Measurements from ENCODE around the gene PNO1. TPM values are rescaled to one million over a fixed set of nuclear protein-coding genes. Genes with fewer than 3 reads are reported as not detected.

PNO1 gene
- total RNA-seq, 2 donors from 2014 or later: 6.0 to 9.9 TPM

- no peak overlapping the region for H3K9ac ChIP-seq (ENCODE audit: low read depth in 2 of 2, low read length in 2 of 2)
- H3K27me3 ChIP-seq: no peaks in the 10 kb centered on the region
- peaks cover 5% of the 10 kb centered on the region for H3K4me1 ChIP-seq
- intact Hi-C loops (cut with DNase I): no loop called here
- H3K36me3 ChIP-seq: no peaks in the 10 kb centered on the region
- H3K27ac ChIP-seq: no peak overlapping the region
- no peak overlapping the region for H3K4me3 ChIP-seq
- TF ChIP-seq CTCF (IDR thresholded peaks at IDR 0.05): no peak
- DNase-seq: no peak
- no peaks in the 10 kb centered on the region for H3K9me3 ChIP-seq
Observed at GRCh38 chr2:68188831-68189230, 31.1 kb downstream of the PNO1 start.

- intact Hi-C loops (cut with DNase I): loop anchor here (10.0 kb wide), 1 partner anchor 55 kb away; no protein-coding TSS in a partner anchor
- H3K27me3 ChIP-seq: no peaks in the 10 kb centered on the region
- TF ChIP-seq CTCF (IDR thresholded peaks at IDR 0.05): no peak
- no peak for DNase-seq
- no peak overlapping the region for H3K27ac ChIP-seq
- no peak overlapping the region for H3K4me3 ChIP-seq
- peaks cover 5% of the 10 kb centered on the region for H3K4me1 ChIP-seq
- H3K9ac ChIP-seq (ENCODE audit: low read depth in 2 of 2, low read length in 2 of 2): no peak overlapping the region
- H3K9me3 ChIP-seq: no peaks in the 10 kb centered on the region
- H3K36me3 ChIP-seq: no peaks in the 10 kb centered on the region
Observed at GRCh38 chr2:68189991-68190784, 32.5 kb downstream of the PNO1 start.

- Histone ChIP-seq H3K27me3 (no peaks in the 10 kb centered on the region), H3K36me3 (no peaks in the 10 kb centered on the region), H3K9me3 (no peaks in the 10 kb centered on the region), H3K9ac (ENCODE audit: low read depth in 2 of 2, low read length in 2 of 2) (no peak overlapping the region), H3K4me1 (peaks cover 5% of the 10 kb centered on the region), H3K4me3 (no peak overlapping the region), H3K27ac (no peak overlapping the region)
- no peak for TF ChIP-seq CTCF (IDR thresholded peaks at IDR 0.05)
- intact Hi-C loops (cut with DNase I): loop anchor here (10.0 kb wide), 1 partner anchor 54 kb away; no protein-coding TSS in a partner anchor
- no peak for DNase-seq
Observed at GRCh38 chr2:68190991-68191731, 33.5 kb downstream of the PNO1 start.

DNA sequence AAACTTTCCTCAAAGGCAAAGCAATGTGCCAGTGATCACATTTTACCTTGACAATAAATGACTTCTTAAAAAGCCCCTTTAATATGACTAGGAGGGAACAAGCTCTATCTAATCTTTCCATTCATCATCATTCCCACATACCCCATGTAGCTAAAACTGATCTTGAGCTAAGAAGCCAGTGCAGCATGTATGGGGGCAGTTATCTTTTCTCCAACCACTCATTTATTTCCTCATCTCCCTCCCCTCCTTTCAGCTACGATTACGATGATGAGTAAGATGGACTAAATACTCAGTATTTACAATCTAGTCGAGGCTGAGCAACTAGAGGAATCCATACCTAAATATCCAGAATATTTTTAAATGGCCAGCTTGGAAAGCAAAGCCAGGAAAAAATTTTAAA, 35.5 kb downstream of the PNO1 start:
- Histone ChIP-seq H3K4me3 (no peak overlapping the region), H3K36me3 (no peaks in the 10 kb centered on the region), H3K9me3 (no peaks in the 10 kb centered on the region), H3K4me1 (peaks cover 5% of the 10 kb centered on the region), H3K27me3 (no peaks in the 10 kb centered on the region), H3K9ac (ENCODE audit: low read depth in 2 of 2, low read length in 2 of 2) (no peak overlapping the region), H3K27ac (no peak overlapping the region)
- intact Hi-C loops (cut with DNase I): loop anchor here (10.0 kb wide), 1 partner anchor 52 kb away; no protein-coding TSS in a partner anchor
- no peak for TF ChIP-seq CTCF (IDR thresholded peaks at IDR 0.05)
- no peak for DNase-seq

GRCh38 chr2:68193787-68194372, 36.2 kb downstream of the PNO1 start:
- Histone ChIP-seq H3K36me3 (no peaks in the 10 kb centered on the region), H3K27ac (no peak overlapping the region), H3K4me3 (no peak overlapping the region), H3K9me3 (no peaks in the 10 kb centered on the region), H3K9ac (ENCODE audit: low read depth in 2 of 2, low read length in 2 of 2) (no peak overlapping the region), H3K4me1 (peaks cover 5% of the 10 kb centered on the region), H3K27me3 (no peaks in the 10 kb centered on the region)
- intact Hi-C loops (cut with DNase I): loop anchor here (10.0 kb wide), 1 partner anchor 51 kb away; no protein-coding TSS in a partner anchor
- no peak for DNase-seq
- TF ChIP-seq CTCF (IDR thresholded peaks at IDR 0.05): no peak
